ENCODE results near the gene MARCHF5.
"Not testable (repeated sequence)": the region's sequence is repeated elsewhere in the genome, so short reads cannot be mapped to it uniquely, and the experiment has no call there.

Gene MARCHF5

DNA sequence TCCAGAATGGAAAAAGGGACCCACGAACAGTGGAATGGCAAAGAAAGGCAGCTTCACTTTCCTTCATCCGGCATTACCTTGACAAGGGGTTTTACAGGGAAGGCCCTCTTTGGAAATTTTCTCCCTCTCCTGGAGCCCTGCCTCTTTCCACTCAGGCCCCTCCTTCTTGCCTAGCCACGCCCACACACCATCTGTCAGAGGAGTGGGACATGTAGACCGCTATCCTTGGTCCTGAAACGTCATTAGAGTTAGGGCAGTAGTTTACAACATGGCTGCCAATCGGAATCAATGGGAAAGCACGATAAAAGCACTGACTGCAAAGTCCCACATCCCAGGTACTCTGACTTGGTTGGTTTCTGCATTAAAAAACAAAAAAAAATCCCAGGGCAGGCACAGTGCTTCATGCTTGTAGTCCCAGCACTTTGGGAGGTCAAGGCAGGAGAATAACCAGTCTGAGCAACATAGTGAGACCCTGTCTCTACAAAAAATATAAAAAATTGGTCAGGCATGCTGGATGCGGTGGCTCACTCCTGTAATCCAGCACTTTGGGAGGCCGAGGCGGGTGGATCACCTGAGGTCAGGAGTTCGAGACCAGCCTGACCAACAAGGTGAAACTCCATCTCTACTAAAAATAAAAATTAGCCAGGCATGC, 96.4 kb downstream of the MARCHF5 start:
- TF ChIP-seq ZNF274 (IDR thresholded peaks at IDR 0.05; ENCODE audit: low read depth, low read length) (no peak), YY1 (IDR thresholded peaks at IDR 0.05; ENCODE audit: insufficient read depth, insufficient read length) (peak; percentile 60)
- Histone ChIP-seq H3K36me3 (ENCODE audit: insufficient read depth, insufficient read length, low read length) (no peaks in the 10 kb centered on the region), H3K4me3 (ENCODE audit: insufficient read length, low read depth) (no peak overlapping the region), H3K9ac (ENCODE audit: insufficient read length, low read depth) (no peak overlapping the region), H3K9me3 (ENCODE audit: insufficient read depth, low read length) (no peaks in the 10 kb centered on the region), H3K4me1 (ENCODE audit: insufficient read depth, insufficient read length) (no peaks in the 10 kb centered on the region), H3K27me3 (ENCODE audit: insufficient read depth, insufficient read length) (no peaks in the 10 kb centered on the region)
- DNase-seq (ENCODE audit: low read depth, low spot score): peak; percentile 91

DNA sequence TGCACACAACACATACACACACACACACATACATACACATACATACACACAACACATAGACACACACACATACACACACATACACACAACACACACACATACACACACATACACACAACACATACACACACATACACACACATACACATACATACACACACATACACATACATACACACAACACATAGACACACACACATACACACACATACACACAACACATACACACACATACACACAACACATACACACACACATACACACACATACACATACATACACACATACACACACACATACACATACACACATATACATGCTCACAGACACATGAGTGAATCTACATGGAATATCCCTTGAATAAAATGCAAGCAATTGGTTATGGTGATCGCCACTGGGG, 102.2 kb downstream of the MARCHF5 start:
- H3K4me3 ChIP-seq (ENCODE audit: insufficient read length, low read depth); H3K9ac ChIP-seq (ENCODE audit: insufficient read length, low read depth); DNase-seq (ENCODE audit: low read depth, low spot score); H3K36me3 ChIP-seq (ENCODE audit: insufficient read depth, insufficient read length, low read length); H3K27me3 ChIP-seq (ENCODE audit: insufficient read depth, insufficient read length); H3K4me1 ChIP-seq (ENCODE audit: insufficient read depth, insufficient read length); H3K9me3 ChIP-seq (ENCODE audit: insufficient read depth, low read length): not testable (repeated sequence)

GRCh38 chr10:92395271-92395670, 104.3 kb downstream of the MARCHF5 start:
- DNase-seq (ENCODE audit: low read depth, low spot score): no peak
- H3K9me3 ChIP-seq (ENCODE audit: insufficient read depth, low read length): no peaks in the 10 kb centered on the region
- H3K27me3 ChIP-seq (ENCODE audit: insufficient read depth, insufficient read length): no peaks in the 10 kb centered on the region
- no peak for TF ChIP-seq SUZ12 (IDR thresholded peaks at IDR 0.05; ENCODE audit: extremely low read depth, insufficient read depth, insufficient read length)
- H3K4me3 ChIP-seq (ENCODE audit: insufficient read length, low read depth): no peak overlapping the region
- H3K9ac ChIP-seq (ENCODE audit: insufficient read length, low read depth): no peak overlapping the region
- H3K4me1 ChIP-seq (ENCODE audit: insufficient read depth, insufficient read length): no peaks in the 10 kb centered on the region
- H3K36me3 ChIP-seq (ENCODE audit: insufficient read depth, insufficient read length, low read length): no peaks in the 10 kb centered on the region

GRCh38 chr10:92402234-92402633, 111.3 kb downstream of the MARCHF5 start:
- not testable (repeated sequence) for DNase-seq (ENCODE audit: low read depth, low spot score); H3K36me3 ChIP-seq (ENCODE audit: insufficient read depth, insufficient read length, low read length); H3K27me3 ChIP-seq (ENCODE audit: insufficient read depth, insufficient read length); H3K9ac ChIP-seq (ENCODE audit: insufficient read length, low read depth); H3K9me3 ChIP-seq (ENCODE audit: insufficient read depth, low read length); H3K4me1 ChIP-seq (ENCODE audit: insufficient read depth, insufficient read length); H3K4me3 ChIP-seq (ENCODE audit: insufficient read length, low read depth)

Measured in NT2/D1 (cell line).